Putamen (tissue), 1 donor: ENCODE measurements around the gene IL12A.

Experiments used
- DNase-seq: peaks from one replicate; pipeline ENCODE4 v3.0.0-alpha.2; 2016; ENCODE audit warnings: low spot score

IL12A gene

DNA sequence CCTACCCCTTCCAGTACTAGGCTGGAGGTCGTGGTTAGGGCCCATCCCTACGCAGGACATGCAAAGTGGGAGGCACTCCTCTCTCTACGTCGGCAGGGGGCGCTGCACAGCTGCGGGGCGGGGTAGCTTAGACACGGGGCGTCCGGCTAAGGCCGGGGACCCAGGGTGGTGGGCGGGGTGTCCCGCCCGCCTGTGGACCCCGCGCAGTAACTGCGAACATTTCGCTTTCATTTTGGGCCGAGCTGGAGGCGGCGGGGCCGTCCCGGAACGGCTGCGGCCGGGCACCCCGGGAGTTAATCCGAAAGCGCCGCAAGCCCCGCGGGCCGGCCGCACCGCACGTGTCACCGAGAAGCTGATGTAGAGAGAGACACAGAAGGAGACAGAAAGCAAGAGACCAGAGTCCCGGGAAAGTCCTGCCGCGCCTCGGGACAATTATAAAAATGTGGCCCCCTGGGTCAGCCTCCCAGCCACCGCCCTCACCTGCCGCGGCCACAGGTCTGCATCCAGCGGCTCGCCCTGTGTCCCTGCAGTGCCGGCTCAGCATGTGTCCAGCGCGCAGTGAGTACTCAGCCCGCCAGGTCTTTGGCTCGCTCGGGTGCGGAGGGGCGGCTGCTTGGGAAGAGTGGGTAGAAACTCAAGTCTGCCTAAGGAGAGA is at the start of gene IL12A:
Gene IL12A (plus strand): TSS at position 219 of the 655 bp plus-strand sequence.
- peak; percentile 68 for DNase-seq

DNA sequence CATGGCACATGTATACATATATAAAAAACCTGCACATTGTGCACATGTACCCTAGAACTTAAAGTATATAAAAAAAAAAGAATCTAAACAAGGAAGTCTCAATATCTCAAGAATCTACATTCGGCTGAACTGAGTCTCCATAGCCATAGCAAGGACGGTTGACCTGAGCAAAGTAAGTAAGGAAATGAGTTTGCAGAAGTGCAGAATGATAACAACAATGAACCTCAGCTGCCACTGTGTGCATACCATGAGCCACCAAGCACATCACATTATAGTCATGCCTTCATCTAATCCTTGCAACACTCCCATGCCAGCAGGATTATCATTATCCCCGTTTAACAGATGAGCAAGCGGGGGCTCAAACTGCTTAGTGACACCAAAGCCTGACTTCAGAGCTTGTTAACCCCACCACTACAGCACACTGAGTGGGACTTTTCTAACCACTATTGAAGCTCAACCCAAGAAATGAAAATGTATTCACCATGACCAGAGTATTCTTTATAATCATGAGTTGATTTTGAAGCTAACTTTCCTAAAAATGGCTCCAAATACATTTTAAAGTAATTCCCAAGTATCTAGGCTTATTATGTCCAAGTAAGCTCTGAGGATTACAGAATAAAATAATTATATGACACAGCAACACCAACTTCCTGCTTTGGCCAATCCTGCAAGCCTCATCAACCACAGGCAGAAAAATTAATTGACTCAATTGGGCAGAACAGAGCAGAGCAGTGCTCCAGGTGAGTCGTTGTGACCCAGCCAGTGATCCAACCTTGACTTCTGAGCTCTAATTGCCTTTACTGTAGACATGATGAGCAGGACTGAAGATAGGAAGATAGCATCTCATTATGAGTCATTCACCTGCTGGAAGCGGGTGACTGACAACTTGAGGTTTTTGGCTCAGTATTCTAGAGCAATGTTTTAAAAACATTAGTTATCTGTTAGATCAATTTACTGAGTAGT is 47.3 kb upstream of the IL12A start:
- no peak for DNase-seq

DNA sequence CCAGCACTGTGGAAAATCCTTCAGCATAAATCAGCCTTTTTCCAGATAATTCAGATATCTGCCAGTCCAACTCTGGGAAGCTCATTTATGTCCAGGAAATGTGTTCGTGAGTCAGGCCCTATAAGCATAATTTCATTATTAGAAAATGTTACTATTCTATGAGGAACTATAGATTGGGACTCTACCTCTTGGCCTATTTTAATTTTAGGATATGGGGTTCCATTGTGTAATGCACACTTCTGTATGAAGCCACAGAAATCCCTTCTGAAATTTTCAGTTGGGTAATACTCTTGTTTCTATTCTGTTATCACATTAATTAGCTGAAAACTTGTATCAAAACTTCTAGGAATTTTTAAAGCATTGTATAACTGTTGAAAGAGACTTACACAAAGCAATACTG is 43.9 kb upstream of the IL12A start:
- no peak for DNase-seq

DNA sequence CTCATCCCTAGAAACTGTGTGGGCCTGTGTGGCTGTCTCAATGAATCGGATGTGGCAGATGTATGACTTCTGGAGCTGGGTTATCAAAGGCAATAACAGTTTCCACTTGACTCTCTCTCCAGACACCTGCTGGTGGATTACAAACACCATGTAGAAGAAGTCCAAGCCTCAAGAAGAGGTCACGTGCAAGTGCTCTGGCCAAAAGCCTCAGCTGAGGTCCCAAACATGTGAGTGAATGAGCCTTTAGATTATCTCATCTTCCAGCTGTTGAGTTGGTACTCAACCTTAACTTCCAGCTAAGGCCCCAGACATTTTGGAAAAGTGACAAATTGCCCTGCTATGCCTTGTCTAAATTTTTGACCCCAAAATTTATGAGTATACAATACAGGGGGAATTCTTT is 42.7 kb upstream of the IL12A start:
- no peak for DNase-seq

DNA sequence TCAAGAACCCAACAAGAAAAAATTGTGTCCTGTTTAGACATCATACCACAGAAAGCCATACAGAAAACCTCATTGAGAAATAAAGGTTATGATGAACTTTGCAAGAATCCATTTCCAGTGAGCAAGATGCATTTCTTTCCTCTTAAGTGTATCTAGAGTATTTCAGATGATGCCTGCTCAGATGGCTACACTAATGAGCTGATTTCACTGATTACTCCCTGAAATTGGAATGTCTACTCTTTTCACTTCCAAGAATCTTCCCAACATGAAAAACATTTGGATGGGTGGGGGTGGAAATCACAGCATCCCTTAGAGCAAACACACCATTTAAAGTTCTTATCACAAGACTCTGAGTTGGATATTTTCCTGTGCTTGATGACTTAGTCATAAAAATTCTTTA is 41.4 kb upstream of the IL12A start:
- DNase-seq, result no peak

DNA sequence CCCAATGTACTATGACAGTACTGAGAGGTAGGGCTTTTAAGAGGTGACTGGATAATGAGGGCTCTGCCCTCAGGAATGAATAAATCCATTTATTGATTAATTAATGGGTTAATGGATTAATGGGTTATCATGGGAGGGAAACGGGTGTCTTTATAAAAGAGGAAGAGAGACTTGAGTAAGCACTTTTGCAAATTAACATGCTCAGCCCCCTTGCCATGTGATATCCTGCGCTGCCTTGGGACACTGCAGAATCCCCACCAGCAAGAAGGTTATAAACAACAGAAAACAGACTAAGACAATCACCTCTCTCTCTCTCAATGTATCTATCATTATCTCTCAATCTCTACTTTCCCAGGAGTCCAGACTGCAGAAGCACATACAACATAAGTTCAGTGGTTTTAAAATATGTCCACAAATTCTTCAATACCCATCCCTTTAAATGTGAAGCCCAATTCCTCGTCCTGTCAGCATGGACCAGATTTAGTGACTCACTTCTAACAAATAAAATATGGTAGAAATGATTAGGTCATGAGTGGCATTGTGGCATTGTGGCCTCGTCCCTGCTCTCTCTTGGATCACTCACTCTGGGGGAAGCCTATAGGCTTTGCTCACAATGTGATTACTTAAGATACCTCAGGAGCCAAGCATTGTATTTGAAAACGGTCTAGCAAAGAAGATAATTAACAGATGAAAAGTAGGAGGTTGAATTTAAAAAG is 40.0 kb upstream of the IL12A start:
- DNase-seq, result no peak

DNA sequence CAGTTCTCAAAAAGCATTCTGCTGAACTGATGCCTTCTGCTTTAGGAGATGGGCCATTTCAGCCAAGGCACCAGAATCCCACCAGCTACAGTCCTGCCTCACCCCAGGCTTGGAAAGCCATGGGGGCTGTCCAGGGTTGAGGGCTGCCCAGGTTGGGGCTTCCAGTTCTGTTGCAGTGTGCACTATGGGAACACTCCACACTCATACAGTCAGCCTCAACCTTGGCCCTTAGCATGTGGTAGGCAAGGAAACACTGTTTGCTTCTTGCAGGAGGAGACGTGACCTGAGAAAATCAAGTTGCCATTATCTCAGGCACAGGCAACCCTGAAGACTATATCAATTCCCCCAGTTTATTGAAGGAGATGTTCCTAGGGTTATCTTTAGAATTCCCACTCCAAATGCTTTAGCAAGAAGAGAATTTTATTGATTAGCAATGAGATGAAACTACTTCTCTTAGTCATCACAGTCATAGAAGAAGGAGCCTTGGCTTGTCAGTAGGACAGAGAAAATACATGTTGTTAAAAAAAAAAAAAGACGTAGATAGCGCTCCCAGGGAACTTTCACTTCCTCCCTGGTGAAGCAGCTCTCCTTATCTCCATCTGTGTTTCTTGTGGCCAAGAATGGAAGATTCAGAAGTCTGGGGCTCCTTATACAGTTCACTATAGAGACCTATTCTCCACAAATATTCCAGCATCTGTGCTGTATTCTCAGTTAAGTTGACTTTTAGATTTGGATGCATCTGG is 38.3 kb upstream of the IL12A start:
- DNase-seq, result no peak

DNA sequence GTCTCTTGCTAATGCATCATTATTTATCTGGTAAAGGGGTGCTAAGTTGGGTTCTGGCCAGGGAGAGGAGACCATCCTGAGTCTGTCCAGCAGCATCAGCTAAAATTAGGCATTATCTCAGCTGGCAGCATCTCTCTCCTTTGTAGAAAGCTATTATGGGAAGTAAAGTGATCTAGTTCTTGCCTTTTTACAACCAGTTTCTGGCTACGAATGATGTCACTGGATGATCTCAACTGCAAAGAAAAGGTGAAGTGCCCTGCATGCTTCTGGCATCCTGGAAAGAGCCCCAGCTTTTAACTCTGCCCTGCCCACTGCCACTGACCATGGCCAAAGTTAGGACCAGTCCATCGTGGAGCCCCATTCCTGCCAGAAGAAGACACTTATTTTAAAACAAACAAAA is 37.1 kb upstream of the IL12A start:
- no peak for DNase-seq

DNA sequence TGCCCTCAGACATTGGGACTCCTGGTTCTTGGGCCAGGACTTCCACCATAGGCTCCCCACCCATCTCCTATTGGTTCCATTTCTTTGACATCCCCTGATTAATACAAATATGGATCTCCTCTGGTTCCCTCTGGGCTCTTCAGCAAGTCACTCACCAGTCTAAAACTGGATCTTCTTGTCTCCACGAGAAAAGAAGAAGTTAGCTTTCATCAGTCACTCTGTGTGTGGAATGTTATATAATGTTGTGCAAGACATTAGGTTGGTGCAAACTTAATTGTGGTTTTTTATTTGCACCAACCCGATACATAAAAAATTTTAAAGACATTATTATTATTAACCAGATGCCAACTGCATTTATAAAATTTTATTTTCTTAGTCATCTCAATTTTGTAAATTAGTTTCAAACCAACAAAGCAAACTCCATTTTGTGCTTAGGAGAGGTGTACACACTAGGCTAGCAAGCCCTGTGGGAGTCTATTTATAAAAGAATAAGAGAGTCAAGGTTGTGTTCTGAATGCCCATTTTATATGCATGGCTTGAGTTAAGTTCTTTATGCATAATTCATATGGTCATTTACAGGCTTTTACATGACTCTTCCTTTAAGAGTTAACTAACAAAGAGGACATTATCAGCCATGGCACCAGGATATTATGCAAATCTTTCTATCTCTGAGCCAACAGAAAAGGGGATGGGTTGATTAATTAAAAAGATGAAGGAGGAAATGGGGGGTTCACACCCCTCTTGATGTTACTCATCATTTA is 35.1 kb upstream of the IL12A start:
- DNase-seq, result no peak

DNA sequence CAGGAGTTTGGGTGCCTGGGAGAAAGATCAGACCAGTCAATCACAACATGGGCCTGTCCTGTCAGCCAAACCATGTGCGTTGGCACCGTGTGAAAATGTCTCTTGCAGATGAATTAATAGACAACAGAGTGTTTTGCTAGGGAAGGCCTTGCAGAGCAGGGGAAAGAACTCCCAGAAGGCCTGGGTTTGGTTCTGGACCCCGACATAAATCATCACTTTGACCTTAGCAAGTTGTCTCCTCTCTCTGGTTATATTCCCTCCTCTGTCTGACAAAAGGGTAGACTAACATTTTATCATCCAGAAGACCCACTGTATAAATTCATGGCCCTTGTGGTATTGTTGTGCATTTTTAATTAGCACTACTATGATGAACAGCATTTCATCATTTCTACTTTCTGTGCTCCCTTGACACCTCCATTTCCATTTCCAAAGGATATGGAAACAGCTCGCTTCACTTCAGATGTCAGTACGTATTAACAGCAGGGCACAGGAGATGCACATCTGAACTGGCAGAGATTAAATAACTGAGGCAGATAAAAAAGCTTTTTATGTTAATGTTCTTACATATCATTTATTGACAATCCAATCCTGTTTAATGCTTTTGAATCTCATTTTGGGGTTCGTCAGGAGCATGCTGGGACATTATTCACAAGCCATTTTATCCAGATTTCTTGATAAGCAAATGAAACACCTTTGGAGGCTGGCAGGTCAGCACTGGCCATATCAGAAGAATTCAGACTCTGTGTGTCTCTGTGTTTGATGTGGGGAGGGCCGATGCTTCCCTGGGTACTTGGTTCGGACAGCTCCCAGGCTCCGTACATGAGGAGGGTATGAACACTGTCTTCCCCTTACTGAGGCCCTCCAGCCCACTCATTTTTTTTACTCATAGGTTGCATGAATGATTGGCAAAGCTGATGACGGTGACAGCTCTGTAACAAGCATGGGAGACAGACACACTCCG is 28.2 kb upstream of the IL12A start:
- no peak for DNase-seq

DNA sequence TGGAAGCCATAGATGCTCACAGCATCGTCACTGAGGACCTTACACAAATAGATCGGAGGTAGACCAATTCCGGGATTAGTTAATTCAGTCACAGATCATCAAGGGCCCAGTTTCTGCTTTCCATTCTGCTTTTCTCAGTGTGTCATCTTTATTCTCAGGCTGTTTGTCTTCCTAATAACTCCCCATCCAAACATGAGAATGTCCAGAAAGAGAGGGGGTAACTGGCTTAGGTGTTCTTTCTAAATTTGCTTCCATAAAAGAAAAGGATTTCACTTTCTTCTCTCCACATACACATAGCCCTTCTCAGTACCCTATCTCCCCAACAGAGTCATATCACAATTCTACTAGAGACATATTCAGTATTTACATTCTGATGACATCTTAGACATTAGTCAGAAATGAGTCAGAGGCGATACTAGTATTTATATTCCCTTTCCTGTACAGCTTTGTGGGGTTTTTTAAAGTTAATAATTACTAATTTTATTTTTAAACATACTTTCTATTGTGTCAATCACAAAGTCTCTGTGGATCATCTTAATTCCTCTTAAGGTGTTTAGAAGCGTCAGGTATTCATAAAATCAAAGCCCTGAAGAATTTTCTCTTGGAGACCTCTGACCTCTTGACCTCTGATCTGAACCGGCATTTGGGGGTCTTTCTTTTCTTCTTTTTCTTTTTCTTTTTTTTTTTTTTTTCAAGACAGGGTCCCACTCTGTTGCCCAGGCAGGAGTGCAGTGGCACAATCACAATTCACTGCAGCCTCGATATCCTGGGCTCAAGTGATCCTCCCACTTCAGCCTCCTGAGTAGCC is 24.3 kb upstream of the IL12A start:
- no peak for DNase-seq

DNA sequence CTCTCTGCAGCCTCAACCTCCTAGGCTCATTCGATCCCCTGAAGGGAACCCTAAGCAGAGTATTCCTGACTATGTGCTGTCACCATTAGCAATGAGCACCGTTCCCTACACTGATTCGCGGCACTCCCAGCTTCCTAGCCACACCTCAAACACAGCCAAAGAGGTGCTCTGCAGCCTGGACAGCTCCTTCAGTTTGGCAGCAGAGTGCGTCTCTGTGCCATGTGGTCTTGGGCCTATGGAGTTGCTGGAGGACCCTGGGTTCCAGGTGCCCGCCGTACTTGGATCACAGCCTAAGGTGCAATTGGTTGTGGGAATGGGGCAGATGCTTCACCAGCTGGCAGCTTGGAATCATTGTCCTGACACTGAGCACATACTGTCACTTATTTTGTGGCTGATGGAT is 17.3 kb upstream of the IL12A start:
- DNase-seq, result no peak

DNA sequence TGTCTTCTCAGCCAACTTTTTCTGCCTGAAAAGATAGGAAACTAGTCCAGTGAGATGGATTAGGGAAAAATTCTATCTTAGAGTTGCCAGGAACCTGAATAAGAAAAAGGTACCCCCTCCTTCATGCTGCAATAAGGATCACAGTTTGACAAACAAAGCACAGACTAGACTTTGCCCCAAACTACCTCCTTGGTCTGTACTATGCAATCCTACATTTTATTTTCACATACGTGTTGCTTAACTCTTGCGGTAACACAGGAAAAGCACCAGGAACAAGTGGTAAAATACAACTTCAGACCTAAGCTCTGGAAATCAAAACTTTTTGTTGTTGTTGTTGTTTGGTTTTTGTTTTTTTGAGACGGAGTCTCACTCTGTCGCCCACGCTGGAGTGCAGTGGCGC is 11.3 kb upstream of the IL12A start:
- no peak for DNase-seq

DNA sequence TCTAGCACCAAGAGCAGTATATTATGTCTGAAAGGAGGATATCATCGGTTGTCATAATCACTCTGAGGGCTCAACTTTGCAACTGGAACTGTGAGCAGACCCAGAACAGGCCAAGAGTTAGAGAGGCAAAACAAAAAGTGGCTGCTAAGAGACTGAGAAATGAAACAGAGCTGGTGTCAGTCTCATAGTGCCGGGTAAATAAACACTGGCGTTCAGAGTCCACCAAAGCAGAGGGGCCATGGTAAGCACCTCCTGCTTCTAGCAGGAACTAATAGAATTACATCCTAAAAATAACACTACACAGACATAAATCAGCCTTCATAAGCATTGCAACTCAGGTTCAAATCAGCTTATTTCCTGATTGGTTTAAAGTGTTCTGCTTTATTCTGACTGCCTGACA is 10.3 kb upstream of the IL12A start:
- DNase-seq, result no peak

DNA sequence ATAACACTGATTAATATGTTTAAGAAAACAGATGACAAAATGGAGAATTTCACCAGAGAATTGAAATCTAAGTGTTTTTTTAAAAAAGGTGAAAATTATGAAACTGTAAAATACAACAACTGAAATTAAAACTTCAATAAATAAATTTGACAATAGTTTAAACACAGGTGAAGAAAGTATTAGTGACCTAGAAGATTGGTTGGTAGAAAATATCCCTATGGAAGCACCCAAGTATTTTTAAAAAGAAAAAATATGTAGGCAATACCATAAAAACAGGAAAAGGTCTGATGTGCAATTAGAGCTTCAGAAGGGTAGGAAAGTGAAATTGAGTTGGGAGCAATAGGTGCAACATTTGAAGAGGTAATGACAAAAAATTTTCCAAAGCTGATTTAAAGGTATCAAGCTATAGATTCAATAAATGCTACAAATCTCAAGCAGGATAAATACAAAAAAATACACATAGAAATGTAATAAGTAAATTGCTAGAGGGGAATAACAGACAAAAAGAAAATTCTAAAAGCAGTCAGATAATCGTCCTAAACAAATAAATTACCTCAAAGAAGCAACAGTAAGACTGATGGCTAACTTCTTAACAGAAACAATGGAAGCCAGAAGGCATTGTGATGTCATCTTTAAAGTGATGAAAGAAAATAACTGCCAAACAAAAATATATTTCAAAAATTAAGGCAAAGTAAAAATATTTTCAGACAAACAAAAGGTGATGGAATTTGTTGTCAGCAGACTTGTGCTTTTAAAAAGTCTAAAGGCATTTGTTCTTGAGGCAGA is 9.5 kb upstream of the IL12A start:
- DNase-seq, result no peak

DNA sequence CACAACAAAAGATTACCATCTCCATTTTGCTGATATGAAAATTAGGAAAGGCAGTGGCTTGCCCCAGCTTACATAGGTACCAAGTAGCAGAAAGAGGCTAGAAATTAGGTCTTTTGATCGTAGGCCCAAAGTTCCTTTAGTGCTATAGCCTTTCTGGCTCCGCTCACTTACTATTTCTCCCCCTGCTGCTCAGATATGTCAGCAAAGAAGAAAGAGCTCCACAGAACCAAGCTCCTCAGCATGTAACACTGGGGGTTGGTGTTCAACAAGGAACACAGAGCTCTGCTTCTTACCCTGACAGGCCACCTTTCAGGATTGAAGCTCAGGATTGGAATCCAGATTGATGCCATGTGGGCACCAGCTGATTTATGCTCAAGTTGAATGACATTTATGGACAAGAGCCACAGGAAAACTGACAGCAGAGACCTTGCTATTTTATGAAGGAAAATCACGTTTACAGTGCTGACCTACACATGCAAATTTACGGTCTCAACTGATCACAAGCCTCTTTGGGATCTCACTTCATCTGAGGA is 6.1 kb upstream of the IL12A start:
- DNase-seq, result no peak

DNA sequence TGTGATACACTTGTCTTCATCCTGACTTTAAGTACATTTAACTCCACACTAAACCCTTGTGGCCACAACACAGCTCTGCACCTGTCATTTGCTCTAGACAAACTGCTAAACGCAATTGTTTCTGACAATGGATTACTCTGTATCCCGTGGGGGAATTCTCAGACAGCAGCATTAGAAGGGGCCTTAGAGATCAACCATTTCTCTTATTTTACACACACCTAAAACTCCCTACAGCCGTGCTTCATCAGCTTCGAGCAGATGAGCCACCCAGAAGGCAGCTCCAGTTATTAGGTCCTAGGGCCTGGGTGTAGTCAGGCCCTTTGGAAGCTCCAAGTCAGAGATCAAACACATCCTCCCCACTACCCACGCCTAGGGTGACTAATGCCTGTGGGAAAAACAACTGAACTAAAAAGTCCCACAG is 1.3 kb upstream of the IL12A start:
- DNase-seq, result no peak
